Measurements from ENCODE around the gene TSPAN31.

TSPAN31 gene

DNA sequence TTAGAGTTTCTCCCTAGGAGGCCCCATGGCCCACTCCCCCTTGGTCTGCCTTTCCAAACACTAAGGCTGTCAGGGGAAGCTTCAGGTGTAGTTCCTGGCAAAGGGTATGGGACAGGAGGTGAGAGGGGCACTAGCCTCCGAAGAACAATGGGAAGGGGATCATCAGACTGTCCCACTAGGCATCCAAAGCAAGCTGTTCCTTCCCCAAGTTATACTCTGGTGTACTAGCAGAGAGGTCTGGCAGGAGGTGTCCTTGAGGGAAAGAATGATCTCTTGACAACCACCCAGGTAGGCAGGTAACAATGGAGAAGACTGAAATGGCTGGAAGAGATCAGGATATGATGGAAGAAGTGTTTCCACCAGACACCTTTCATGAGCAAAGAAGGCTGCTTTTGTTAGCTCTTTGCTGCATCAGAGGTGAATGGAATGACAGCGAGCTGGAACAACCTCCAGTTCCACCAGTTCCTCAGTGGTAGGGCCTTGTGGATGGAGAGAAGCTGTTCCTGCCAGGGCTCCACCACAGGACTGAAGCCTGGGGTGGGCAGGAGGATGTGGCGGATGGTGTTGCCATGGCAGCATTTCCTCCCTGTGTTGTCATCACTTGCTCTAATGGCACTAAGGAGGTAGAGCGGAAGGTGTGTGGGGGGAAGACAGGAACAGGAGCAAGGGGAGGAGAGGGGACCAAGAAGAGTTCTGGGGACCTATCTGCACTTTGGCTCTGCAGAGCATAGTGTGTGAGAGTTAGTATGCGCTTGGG lies 4.0 kb upstream of the TSPAN31 start:
- Histone ChIP-seq H3K79me2 (ENCODE audit: control insufficient read depth, low read length) (peaks cover 41% of the 10 kb centered on the region), H4K20me1 (ENCODE audit: control insufficient read depth, insufficient read depth, low read depth, low read length) (no peaks in the 10 kb centered on the region), H3K4me2 (ENCODE audit: low read length) (peak overlapping the region; percentile 93), H3K9me2 (replicated peaks; ENCODE audit: control insufficient read depth, low read length) (no peaks in the 10 kb centered on the region), H3K4me3 (ENCODE audit: low read length) (peak overlapping the region; percentile 83), H3K27me3 (ENCODE audit: control insufficient read depth, low read length) (no peaks in the 10 kb centered on the region), H3K4me1 (ENCODE audit: control insufficient read depth, low read length) (peaks cover 55% of the 10 kb centered on the region), H3F3A (ENCODE audit: control insufficient read depth, insufficient read depth) (peaks cover 6% of the 10 kb centered on the region), H3K9me3 (ENCODE audit: control insufficient read depth, insufficient read depth, low read length) (no peaks in the 10 kb centered on the region), H3K36me3 (ENCODE audit: control insufficient read depth, low read length) (peaks cover 8% of the 10 kb centered on the region), H3K27ac (ENCODE audit: low read depth, low read length) (peak overlapping the region; percentile 43)
- TF ChIP-seq EZH2phosphoT487 (IDR thresholded peaks at IDR 0.05; ENCODE audit: borderline replicate concordance, low read length), result no peak
- TF ChIP-seq, protein P1, sequence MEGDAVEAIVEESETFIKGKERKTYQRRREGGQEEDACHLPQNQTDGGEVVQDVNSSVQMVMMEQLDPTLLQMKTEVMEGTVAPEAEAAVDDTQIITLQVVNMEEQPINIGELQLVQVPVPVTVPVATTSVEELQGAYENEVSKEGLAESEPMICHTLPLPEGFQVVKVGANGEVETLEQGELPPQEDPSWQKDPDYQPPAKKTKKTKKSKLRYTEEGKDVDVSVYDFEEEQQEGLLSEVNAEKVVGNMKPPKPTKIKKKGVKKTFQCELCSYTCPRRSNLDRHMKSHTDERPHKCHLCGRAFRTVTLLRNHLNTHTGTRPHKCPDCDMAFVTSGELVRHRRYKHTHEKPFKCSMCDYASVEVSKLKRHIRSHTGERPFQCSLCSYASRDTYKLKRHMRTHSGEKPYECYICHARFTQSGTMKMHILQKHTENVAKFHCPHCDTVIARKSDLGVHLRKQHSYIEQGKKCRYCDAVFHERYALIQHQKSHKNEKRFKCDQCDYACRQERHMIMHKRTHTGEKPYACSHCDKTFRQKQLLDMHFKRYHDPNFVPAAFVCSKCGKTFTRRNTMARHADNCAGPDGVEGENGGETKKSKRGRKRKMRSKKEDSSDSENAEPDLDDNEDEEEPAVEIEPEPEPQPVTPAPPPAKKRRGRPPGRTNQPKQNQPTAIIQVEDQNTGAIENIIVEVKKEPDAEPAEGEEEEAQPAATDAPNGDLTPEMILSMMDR (IDR thresholded peaks at IDR 0.05; ENCODE audit: low read depth, low read length, poor library complexity, severe bottlenecking), result no peak

DNA sequence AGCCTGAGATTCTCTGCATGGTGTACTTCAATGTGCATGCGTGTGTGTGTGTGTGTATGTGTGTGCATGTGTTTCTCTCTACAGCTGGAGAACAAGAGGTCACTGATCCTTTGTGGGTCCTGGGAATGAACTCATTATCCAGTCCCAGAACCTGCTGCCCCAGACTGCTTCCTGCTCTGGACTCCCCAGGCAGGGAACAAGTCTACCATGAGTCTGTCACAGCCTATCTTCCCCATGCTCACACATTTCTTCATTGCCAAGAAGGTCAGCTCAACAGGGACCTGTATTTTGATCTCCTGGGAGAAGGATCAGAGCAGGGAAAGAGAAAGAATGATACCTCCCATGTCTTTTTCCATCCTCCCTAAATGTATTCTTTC lies 3.4 kb upstream of the TSPAN31 start:
- Histone ChIP-seq H3F3A (ENCODE audit: control insufficient read depth, insufficient read depth) (peaks cover 11% of the 10 kb centered on the region), H4K20me1 (ENCODE audit: control insufficient read depth, insufficient read depth, low read depth, low read length) (no peaks in the 10 kb centered on the region), H3K79me2 (ENCODE audit: control insufficient read depth, low read length) (peaks cover 41% of the 10 kb centered on the region), H3K9me3 (ENCODE audit: control insufficient read depth, insufficient read depth, low read length) (no peaks in the 10 kb centered on the region), H3K4me1 (ENCODE audit: control insufficient read depth, low read length) (peaks cover 60% of the 10 kb centered on the region), H3K36me3 (ENCODE audit: control insufficient read depth, low read length) (peaks cover 13% of the 10 kb centered on the region), H3K4me3 (ENCODE audit: low read length) (peak overlapping the region; percentile 83), H3K27me3 (ENCODE audit: control insufficient read depth, low read length) (no peaks in the 10 kb centered on the region), H3K4me2 (ENCODE audit: low read length) (peak overlapping the region; percentile 93), H3K27ac (ENCODE audit: low read depth, low read length) (peak overlapping the region; percentile 43), H3K9me2 (replicated peaks; ENCODE audit: control insufficient read depth, low read length) (no peaks in the 10 kb centered on the region)
- TF ChIP-seq, protein P1 (IDR thresholded peaks at IDR 0.05; ENCODE audit: low read depth, low read length, poor library complexity, severe bottlenecking), result no peak
- no peak for TF ChIP-seq EZH2phosphoT487 (IDR thresholded peaks at IDR 0.05; ENCODE audit: borderline replicate concordance, low read length)

DNA sequence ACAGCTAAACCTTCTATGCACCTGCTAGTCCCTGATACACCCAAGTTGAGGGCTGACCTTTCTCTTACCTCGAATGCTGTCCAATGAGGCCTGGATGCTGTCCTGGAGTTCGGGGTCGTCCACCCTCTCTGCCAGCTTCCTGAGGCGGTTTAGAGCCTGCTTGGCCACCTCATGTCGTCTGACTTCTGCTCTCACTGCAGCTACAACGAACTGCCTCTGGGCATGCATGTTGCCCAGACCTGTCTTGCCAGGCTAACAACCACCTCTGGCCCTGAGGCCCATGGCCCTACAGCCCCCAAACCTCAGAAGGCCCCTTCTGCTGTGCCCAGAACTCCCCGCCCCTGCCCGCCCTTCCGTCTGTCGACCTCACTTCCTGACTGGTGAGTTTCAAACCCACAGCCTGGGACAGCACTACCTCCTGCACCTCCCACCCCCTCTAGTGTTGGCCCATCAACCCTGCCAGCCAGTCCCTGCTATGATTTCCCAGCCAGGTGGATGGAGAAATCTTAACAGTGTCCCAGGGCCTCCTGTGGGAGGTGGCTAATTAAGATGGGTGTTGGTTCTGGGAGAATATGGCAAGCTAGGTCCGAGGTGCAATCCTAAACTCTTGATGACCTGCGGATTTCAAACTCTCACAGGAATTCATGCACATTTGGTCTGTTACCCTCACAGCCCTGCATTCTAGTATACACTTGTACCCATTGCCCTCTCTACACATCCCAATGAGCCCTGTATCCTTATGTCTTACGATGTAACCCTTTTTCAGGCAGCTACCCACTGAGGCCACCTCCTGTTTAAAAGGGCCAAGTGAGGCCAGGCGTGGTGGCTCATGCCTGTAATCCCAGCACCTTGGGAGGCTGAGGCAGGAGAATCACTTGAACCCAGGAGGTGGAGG lies 2.7 kb upstream of the TSPAN31 start:
- H3F3A ChIP-seq (ENCODE audit: control insufficient read depth, insufficient read depth), result peaks cover 18% of the 10 kb centered on the region
- no peaks in the 10 kb centered on the region for H4K20me1 ChIP-seq (ENCODE audit: control insufficient read depth, insufficient read depth, low read depth, low read length)
- peak overlapping the region; percentile 43 for H3K27ac ChIP-seq (ENCODE audit: low read depth, low read length)
- H3K4me3 ChIP-seq (ENCODE audit: low read length), result peak overlapping the region; percentile 83
- H3K79me2 ChIP-seq (ENCODE audit: control insufficient read depth, low read length), result peaks cover 41% of the 10 kb centered on the region
- TF ChIP-seq EZH2phosphoT487 (IDR thresholded peaks at IDR 0.05; ENCODE audit: borderline replicate concordance, low read length), result no peak
- TF ChIP-seq, protein P1 (IDR thresholded peaks at IDR 0.05; ENCODE audit: low read depth, low read length, poor library complexity, severe bottlenecking), result peak; percentile 69
- peaks cover 61% of the 10 kb centered on the region for H3K4me1 ChIP-seq (ENCODE audit: control insufficient read depth, low read length)
- H3K27me3 ChIP-seq (ENCODE audit: control insufficient read depth, low read length), result no peaks in the 10 kb centered on the region
- H3K36me3 ChIP-seq (ENCODE audit: control insufficient read depth, low read length), result peaks cover 20% of the 10 kb centered on the region
- peak overlapping the region; percentile 93 for H3K4me2 ChIP-seq (ENCODE audit: low read length)
- no peaks in the 10 kb centered on the region for H3K9me2 ChIP-seq (replicated peaks; ENCODE audit: control insufficient read depth, low read length)
- no peaks in the 10 kb centered on the region for H3K9me3 ChIP-seq (ENCODE audit: control insufficient read depth, insufficient read depth, low read length)

All from DOHH2 (cell line).